Measurements from ENCODE around the gene SLC10A7.
"Not testable (repeated sequence)": the region's sequence is repeated elsewhere in the genome, so short reads cannot be mapped to it uniquely, and the experiment has no call there.

The SLC10A7 gene

DNA sequence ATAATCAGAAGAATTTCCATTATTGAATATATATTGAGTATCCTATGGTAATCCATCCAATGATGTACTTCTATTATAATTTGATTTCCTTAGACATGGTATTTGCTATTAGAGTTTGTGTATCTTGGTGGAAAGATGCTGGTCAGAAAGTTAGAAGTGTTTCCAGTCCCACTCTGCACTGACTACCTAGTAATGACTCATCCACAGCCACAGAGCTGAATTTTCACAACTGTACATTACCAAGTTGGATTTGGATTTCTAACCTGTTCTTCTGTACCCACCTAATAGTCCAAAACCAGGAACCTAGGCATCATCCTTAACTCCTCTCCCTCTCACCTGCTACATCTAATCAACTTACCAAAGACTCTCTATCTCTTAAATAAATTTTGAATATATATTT is 162.0 kb downstream of the SLC10A7 start:
- DNase-seq (ENCODE audit: low read depth, low spot score) = no peak

DNA sequence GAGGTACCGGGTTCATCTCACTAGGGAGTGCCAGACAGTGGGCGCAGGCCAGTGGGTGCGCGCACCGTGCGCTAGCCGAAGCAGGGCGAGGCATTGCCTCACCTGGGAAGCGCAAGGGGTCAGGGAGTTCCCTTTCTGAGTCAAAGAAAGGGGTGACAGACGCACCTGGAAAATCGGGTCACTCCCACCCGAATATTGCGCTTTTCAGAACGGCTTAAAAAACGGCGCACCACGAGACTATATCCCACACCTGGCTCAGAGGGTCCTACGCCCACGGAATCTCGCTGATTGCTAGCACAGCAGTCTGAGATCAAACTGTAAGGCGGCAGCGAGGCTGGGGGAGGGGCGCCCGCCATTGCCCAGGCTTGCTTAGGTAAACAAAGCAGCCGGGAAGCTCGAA is 171.6 kb downstream of the SLC10A7 start:
- DNase-seq (ENCODE audit: low read depth, low spot score) = not testable (repeated sequence)

DNA sequence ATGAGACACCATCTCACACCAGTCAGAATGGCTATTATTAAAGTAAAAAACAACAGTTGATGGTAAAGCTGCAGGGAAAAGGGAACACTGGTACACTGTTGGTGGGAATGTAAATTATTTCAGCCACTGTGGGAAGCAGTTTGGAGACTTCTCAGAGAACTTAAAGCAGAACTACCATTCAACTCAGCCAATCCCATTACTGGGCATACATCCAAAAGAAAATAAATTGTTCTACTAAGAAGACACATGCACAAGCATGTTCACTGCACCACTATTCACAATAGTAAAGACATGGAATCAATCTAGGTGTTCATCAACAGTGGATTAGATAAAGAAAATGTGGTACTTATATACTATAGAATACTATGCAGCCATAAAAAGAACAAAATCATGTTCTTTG is 172.4 kb downstream of the SLC10A7 start:
- DNase-seq (ENCODE audit: low read depth, low spot score) = no peak

DNA sequence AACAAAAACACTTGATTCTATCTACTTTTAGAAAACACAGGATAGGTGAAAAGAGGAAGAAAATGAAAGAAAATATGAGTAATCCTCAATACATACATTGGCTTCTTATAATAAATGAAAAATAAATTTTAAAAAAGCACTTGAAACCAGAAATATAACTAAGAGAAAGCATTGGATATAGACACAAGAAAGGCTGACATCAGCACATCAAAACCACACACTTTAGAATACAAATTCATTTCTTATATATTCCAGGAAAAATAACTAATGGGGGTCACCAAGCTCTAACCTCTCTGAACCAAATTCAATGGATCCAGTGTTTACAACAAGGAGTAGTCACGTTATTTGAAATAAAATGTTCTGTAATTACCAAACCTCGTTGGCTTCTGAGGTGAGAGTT is 173.9 kb downstream of the SLC10A7 start:
- no peak for DNase-seq (ENCODE audit: low read depth, low spot score)

DNA sequence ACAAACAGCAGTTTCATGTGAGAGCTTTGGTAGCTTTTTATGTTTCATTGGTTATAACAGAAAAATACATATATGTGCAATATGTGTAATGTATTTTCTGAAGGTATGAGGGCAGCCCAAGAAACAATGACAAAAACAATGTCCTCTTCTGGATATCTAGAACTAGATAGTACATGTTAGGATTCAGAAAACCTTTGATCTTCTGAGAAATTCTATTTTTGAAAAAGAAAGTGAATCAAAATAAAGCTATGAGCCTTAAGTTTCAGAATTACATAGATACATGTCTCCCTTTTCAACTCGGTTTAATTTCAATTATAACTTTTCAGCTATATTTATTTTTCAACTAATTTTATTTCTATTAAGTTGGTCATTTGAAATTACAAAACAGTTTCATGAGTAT is 175.5 kb downstream of the SLC10A7 start:
- no peak for DNase-seq (ENCODE audit: low read depth, low spot score)

GRCh38 chr4:146343776-146344175 is 178.0 kb downstream of the SLC10A7 start:
- no peak for DNase-seq (ENCODE audit: low read depth, low spot score)

GRCh38 chr4:146343199-146343598 is 178.5 kb downstream of the SLC10A7 start:
- no peak for DNase-seq (ENCODE audit: low read depth, low spot score)

GRCh38 chr4:146342600-146343192 is 179.0 kb downstream of the SLC10A7 start:
- no peak for DNase-seq (ENCODE audit: low read depth, low spot score)

GRCh38 chr4:146340798-146341197 is 180.9 kb downstream of the SLC10A7 start:
- no peak for DNase-seq (ENCODE audit: low read depth, low spot score)

DNA sequence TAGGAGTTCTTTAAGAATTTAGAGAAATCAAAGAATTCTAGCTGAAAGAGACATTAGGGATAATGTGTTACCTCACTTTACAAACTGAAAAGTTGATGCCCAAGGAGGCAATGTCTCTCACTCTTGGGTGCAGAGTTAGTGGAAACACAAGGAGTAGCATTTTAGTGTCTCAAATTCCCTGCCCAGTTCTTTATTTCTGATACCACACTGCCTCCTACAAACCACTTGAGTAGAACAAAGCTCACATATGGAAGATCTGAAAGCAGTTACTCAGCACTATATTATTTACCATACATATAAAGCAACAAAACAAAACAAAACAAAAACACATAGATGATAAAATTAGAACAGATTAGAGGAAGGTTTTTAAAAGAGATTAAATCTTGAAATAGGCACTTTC is 183.2 kb downstream of the SLC10A7 start:
- no peak for DNase-seq (ENCODE audit: low read depth, low spot score)

DNA sequence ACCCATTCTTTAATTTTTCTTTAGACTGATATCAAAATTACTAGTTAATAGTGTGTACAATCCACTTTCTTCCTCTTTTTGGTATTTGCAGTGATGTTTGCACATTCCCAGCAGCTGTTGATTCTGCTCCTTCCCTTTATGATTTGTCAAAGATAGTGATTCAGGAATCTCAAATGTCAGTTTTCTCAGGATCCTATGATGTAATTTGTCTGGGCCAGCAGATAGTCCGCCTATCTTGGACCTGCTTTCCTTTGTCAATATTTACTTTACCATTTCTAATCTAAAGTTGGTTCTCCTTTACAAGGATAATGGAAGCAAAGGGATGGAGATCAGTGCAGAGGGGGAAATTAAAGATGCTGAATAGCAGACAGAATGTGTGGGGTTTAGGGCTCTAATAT is 185.3 kb downstream of the SLC10A7 start:
- no peak for DNase-seq (ENCODE audit: low read depth, low spot score)

DNA sequence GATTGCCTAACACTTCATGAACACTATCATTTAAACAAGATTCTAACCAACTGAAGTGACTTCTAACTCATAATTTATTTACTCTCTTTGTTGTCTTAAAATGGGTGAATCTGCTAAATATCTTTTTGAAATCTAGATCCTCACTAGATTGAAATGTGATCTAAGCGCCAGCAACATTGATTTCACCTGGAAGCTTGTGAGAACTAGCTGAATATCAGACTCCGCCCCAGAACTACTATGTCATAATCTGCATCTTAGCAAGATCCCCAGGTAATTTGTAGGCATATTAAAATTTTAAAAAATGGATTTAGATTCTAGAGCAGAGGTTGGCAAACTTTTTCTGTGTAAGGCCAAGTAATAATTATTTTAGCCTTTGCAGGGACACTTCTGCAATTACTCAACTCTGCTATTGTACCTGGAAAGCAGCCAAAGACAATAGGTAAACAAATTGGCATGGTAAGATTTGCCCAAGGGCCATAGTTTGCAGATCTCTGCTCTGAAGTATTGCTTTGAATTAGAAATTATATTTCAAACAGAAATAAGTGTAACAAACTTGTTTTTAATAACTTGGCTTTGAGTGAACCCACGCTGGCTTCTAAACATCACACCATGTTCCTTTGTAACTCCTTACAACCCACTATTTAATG is 185.9 kb downstream of the SLC10A7 start:
- DNase-seq (ENCODE audit: low read depth, low spot score) = no peak

- no peak for DNase-seq (ENCODE audit: low read depth, low spot score)
Measured at GRCh38 chr4:146334862-146335449, 186.8 kb downstream of the SLC10A7 start.

GRCh38 chr4:146333895-146334262 is 187.9 kb downstream of the SLC10A7 start:
- DNase-seq (ENCODE audit: low read depth, low spot score) = no peak

- DNase-seq (ENCODE audit: low read depth, low spot score) = no peak
Measured at GRCh38 chr4:146333187-146333894, 188.4 kb downstream of the SLC10A7 start.

DNA sequence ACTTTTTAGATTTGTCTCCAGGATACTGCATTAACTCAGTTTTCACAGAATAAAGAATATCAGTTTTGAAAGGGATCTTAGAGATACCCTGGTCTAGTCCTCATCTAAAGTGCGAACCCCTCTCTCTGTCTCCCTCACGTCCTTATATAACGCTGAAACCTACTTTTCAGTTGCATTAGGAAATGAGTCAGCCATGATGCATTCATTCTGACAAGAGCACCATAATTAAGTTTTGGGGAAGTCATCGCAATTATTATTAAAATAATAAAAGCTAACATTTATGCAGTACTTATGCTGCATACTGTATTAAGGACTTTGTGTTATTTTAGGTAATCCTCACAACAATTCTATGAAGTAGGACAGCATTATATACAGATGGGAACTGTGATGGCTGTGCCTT is 191.3 kb downstream of the SLC10A7 start:
- no peak for DNase-seq (ENCODE audit: low read depth, low spot score)

DNA sequence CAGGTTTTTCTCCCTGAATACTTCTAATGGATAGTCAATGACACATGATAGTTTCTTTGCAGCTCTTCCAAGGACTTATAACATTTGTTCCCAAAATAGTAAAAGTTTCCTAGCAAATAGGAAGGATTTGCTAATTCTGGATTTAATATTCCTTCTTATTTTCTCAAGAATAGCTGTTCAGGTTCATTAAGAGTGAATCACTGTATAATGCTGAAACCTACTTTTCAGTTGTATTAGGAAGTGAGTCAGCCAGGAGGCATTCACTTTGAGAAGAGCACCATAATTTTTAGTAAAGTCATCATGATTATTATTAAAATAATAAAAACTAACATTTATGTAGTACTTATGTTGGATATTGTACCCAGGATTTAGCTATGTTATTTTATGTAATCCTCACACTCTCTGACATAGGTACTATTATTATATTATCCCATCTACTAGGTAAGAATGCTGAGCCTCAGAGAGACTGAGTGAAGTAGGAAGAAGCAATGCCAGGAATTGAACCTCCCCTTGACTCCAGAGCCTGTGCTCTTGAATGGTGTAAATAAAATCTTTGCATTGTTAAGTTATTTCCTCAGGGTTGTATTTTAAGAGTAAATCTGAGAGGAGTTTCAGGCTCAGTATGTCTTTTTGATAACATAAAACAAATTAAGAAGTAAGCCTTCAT is 192.6 kb downstream of the SLC10A7 start:
- DNase-seq (ENCODE audit: low read depth, low spot score) = no peak

DNA sequence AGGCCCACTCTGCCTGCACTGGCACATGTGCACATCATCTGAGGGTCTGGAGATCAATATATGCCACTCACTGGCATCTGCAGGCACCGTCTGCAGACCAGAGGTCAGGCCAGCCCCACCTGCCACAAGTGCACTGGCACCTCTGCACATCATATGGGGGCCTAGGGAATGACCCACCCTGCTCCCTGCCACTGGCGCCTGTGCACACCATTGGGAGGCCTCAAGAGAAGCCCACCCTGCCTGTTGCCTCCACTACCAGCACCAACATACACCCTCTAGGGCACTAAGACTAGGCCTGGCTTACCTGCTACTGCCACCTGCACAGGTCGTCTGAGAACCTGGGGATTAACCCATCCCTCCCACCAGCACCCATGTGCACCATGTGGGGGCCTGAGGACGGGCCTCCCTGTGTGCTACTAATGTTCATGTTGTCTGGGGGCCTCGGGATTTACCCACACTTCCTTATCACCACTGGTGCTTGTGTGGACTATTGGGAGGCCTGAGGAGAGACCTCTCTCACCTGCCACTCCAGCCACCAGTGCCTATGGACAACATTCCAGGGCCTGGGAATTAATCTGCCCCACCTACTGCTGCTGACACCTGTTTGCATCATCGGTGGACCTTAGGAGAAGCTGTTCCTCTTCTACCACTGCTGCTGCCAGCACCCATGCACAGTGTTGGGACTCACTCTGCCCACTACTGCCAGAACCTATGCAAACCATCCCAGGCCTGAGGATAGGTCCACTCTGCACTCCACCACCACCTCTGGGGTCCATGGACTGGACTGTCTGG is 193.7 kb downstream of the SLC10A7 start:
- no peak for DNase-seq (ENCODE audit: low read depth, low spot score)

GRCh38 chr4:146318894-146319293 is 202.8 kb downstream of the SLC10A7 start:
- DNase-seq (ENCODE audit: low read depth, low spot score) = no peak

DNA sequence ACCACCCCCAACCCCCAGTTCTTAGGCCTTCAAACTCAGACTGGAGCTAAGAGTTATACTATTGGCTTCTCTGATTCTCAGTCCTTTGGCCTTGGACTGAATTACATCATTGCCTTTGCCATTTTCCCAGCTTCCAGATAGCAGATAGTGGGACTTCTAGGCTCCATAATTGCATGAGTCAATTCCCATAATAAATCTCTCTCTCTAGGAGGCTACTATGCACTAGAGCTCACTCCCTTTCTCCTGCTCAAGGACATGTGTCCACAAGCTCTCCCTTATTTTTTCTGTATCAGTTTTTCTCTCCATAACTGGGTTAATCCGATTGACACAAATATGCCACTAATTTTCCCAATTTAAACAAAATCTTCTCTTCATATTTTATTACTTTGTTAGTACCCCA is 204.0 kb downstream of the SLC10A7 start:
- no peak for DNase-seq (ENCODE audit: low read depth, low spot score)

DNA sequence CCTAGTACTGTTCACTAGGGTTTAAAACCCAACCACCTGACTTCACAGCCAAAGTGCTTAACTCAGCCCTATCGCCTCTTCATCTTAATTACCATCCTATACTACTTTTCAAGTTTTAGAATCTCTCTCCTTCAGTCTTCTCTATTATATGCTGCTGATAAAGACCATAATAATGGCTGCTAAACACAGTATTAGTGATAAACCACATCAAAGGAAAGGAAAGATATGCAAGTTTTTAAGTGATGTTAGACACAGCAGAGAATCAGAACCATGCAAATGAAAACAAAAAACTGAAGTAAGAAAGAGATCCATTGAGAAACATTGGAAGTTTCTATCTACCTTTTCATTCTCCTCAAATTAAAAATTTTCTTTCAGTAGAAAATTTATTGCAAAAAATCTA is 206.6 kb downstream of the SLC10A7 start:
- DNase-seq (ENCODE audit: low read depth, low spot score) = no peak
